ENCODE measurements around the gene UBE2L6. TPM values are rescaled to one million over a fixed set of nuclear protein-coding genes. Genes with fewer than 3 reads are reported as not detected.

Gene UBE2L6
- total and polyA plus RNA-seq, 12 donors: 34.4 to 108 (median 78.9) TPM

GRCh38 chr11:57614234-57614772, 46.8 kb upstream of the UBE2L6 start:
- no peak for DNase-seq
- H3K27me3 ChIP-seq: no peaks in the 10 kb centered on the region
- H3K4me1 ChIP-seq (replicated peaks in 1 of 2): no peaks in the 10 kb centered on the region
- 72 to 76% (median 75%) methylated on average over 5 to 10 of the region's 10 CpGs for WGBS, 4 donors
- H3K9me3 ChIP-seq (replicated peaks in 1 of 3): no peaks in the 10 kb centered on the region
- no peak overlapping the region for H3K4me3 ChIP-seq
- H3K36me3 ChIP-seq (replicated peaks in 1 of 2): peaks cover 0 to 29% of the 10 kb centered on the region in 2 donors
- no peak overlapping the region for H3K27ac ChIP-seq
- no peak for TF ChIP-seq POLR2A (IDR thresholded peaks at IDR 0.05)
- no peak for TF ChIP-seq CTCF (IDR thresholded peaks at IDR 0.05)
- intact Hi-C loops (cut with DNase I): no loop called here

GRCh38 chr11:57610170-57610569, 42.7 kb upstream of the UBE2L6 start:
- intact Hi-C loops (cut with DNase I): no loop called here
- Histone ChIP-seq H3K27ac (no peak overlapping the region), H3K27me3 (no peaks in the 10 kb centered on the region), H3K4me1 (replicated peaks in 1 of 2) (no peaks in the 10 kb centered on the region), H3K9me3 (replicated peaks in 1 of 3) (no peaks in the 10 kb centered on the region), H3K36me3 (replicated peaks in 1 of 2) (peaks cover 0 to 44% of the 10 kb centered on the region in 2 donors), H3K4me3 (no peak overlapping the region)
- 77 to 86% (median 82%) methylated on average over 4 of the region's 4 CpGs for WGBS, 4 donors
- TF ChIP-seq CTCF (IDR thresholded peaks at IDR 0.05) (no peak), POLR2A (IDR thresholded peaks at IDR 0.05) (no peak)
- DNase-seq: no peak

- no peaks in the 10 kb centered on the region for H3K27me3 ChIP-seq
- intact Hi-C loops (cut with DNase I): no loop called here
- TF ChIP-seq POLR2A (IDR thresholded peaks at IDR 0.05) (no peak), CTCF (IDR thresholded peaks at IDR 0.05) (no peak)
- H3K36me3 ChIP-seq (replicated peaks in 1 of 2): peaks cover 0 to 19% of the 10 kb centered on the region in 2 donors
- no peaks in the 10 kb centered on the region for H3K4me1 ChIP-seq (replicated peaks in 1 of 2)
- H3K9me3 ChIP-seq (replicated peaks in 1 of 3): no peaks in the 10 kb centered on the region
- no peak for DNase-seq
- H3K27ac ChIP-seq: no peak overlapping the region
- 86 to 91% (median 87%) methylated on average over 5 of the region's 5 CpGs for WGBS, 4 donors
- H3K4me3 ChIP-seq: no peak overlapping the region
Measured at GRCh38 chr11:57605028-57605420, 37.6 kb upstream of the UBE2L6 start.

GRCh38 chr11:57604296-57605027, 37.0 kb upstream of the UBE2L6 start:
- TF ChIP-seq CTCF (IDR thresholded peaks at IDR 0.05) (no peak), POLR2A (IDR thresholded peaks at IDR 0.05) (no peak)
- no peaks in the 10 kb centered on the region for H3K27me3 ChIP-seq
- intact Hi-C loops (cut with DNase I): no loop called here
- no peaks in the 10 kb centered on the region for H3K4me1 ChIP-seq (replicated peaks in 1 of 2)
- 51 to 60% (median 56%) methylated on average over 8 of the region's 8 CpGs for WGBS, 4 donors
- no peak overlapping the region for H3K27ac ChIP-seq
- DNase-seq: no peak
- peaks cover 0 to 15% of the 10 kb centered on the region in 2 donors for H3K36me3 ChIP-seq (replicated peaks in 1 of 2)
- H3K9me3 ChIP-seq (replicated peaks in 1 of 3): no peaks in the 10 kb centered on the region
- H3K4me3 ChIP-seq: no peak overlapping the region
